Measurements from ENCODE around the gene ZGRF1.

Gene ZGRF1

DNA sequence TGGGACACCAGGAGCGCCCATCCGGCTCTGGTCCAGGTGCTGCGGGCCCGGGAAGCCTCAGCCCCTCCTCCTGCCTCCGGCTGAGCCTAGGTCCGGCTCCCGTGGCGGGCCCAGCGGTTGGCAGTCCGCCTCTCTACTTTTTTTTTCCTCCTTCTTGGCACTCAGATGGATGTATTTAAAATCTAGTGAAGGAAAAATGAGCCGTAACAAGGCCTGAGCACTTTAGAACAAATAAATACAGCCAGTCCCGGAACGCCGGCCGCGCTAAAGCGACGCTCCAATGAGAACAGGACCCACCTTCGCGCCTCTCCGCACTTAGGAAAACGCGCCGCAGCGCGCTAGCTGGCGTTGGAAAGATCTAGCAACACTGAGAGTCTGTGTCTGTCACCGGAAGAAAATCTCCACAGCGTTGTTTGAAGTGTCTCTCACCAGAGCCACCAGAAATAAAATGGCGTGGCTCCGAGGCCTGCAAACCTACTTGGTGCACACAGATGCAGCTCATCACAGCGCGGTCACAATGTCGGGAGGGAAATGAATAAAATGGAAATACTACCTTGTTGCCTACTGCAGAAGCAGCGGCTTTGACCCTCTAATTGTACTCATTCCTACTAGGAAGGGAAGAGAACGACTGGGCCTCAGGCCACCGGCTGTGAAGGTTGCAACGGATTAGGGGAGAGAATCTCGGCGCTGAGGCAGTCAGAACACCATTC lies 125.5 kb downstream of the ZGRF1 start:
- no peak for DNase-seq (ENCODE audit: low read depth)
- in situ Hi-C loops (cut with HindIII; ENCODE audit: low sequenced_read_pairs), result no loop called here
- TF ChIP-seq, protein P1, sequence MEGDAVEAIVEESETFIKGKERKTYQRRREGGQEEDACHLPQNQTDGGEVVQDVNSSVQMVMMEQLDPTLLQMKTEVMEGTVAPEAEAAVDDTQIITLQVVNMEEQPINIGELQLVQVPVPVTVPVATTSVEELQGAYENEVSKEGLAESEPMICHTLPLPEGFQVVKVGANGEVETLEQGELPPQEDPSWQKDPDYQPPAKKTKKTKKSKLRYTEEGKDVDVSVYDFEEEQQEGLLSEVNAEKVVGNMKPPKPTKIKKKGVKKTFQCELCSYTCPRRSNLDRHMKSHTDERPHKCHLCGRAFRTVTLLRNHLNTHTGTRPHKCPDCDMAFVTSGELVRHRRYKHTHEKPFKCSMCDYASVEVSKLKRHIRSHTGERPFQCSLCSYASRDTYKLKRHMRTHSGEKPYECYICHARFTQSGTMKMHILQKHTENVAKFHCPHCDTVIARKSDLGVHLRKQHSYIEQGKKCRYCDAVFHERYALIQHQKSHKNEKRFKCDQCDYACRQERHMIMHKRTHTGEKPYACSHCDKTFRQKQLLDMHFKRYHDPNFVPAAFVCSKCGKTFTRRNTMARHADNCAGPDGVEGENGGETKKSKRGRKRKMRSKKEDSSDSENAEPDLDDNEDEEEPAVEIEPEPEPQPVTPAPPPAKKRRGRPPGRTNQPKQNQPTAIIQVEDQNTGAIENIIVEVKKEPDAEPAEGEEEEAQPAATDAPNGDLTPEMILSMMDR (IDR thresholded peaks at IDR 0.05; ENCODE audit: low read depth, low read length, missing control alignments), result no peak
- no peak overlapping the region for H3K4me3 ChIP-seq (ENCODE audit: low read depth, low read length)

DNA sequence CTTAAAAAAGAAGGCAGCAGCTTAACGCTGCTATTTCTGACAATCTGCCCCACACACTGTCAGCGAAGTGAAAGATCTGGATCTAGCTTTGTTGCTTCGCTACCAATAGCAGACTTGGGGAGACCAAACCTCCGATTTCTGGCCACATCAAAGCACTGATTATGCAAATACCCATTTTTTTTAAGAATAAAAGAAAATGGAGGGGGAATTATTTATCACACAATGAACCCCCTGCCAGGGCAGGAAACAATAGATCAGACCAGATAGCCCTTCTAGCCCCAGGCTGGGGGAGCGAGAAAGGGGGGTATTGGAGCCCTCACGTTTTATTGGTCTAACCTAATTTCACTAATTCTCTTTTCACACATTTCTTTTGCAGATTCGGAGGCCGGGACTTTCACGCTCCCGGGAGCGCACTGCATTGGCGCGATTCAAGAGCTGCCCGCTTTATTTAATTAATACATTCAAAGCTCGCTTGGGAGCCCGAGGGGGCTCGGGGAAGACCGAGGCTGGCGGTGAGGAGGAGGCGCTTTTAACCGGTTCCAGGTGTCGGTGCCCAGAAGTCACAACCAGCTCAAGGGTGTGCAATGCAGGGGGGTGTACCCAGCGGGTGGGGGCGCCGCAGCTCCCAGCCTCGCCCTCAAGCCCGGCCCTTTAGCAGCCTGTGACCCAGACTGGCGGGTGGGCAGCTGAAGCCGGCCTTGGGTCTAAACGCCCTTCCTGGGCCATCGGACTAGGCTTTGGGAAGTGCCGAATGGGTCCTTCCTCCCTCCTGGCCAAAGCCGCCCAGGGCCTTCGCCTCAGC lies 126.2 kb downstream of the ZGRF1 start:
- TF ChIP-seq, protein P1 (IDR thresholded peaks at IDR 0.05; ENCODE audit: low read depth, low read length, missing control alignments), result no peak
- no peak for DNase-seq (ENCODE audit: low read depth)
- in situ Hi-C loops (cut with HindIII; ENCODE audit: low sequenced_read_pairs), result no loop called here
- peak overlapping the region; percentile 20 for H3K4me3 ChIP-seq (ENCODE audit: low read depth, low read length)

DNA sequence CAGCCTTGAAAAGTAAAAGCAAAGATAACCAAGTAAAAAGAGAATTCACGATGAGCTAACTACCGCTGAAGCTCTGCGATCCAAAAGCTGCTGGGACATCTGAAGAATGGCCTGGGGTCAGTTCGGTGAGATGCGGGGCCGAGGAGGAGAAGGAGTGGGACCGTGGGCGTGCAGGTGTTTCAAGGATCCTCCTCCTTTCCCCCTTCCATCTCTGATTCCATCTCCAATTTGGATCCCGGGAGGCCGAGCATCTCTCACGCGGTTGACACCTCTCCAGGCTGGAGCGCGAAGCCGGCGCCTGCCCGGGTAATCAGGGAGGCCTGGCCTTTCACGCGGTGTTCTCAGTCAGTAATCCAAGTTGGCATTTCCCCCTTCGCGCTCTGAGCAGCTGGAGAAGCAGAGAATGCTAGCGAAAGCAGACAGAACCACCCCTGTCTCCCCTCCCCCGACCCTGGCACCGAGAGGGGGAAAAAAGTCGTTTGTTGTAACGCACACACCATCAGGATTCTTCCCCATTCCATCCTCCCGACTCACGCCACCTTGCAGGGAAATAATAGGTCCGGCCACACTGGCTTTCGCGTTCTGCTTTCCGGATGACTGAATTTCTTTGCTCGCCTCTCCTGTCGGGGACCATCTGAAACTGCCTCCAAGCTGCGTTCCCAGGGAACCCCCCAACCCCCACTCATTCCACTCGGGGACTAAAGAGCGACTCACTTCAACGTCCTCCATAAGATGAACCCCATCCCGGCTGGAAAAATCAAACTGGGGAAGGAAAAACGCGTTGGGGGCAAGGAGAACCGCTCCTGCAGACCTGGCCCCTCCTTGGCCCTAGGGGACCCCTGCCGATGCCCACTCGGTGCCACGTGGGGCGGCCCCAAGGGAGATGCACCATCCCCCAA lies 127.2 kb downstream of the ZGRF1 start:
- TF ChIP-seq, protein P1 (IDR thresholded peaks at IDR 0.05; ENCODE audit: low read depth, low read length, missing control alignments), result no peak
- DNase-seq (ENCODE audit: low read depth), result no peak
- H3K4me3 ChIP-seq (ENCODE audit: low read depth, low read length), result peak overlapping the region; percentile 2
- in situ Hi-C loops (cut with HindIII; ENCODE audit: low sequenced_read_pairs), result no loop called here

DNA sequence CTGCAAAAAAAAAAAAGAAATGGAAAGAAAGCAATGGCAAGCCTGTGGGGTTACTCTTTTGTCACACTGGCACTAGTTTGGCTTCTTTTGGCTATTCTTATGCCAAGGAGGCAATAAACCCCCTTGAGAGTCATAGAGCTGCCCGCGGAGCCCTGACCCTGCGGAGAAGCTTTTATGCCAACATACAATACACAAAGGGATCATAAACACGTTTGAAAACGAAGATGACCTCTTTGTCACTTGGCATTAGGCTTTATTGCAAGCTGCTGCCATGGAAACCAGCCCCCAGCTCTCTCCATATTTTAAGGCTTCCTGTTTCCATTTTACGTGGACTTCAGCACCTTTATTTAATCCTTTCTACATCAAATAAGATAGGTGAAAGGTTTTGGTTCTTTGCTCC lies 128.4 kb downstream of the ZGRF1 start:
- in situ Hi-C loops (cut with HindIII; ENCODE audit: low sequenced_read_pairs), result no loop called here
- TF ChIP-seq, protein P1 (IDR thresholded peaks at IDR 0.05; ENCODE audit: low read depth, low read length, missing control alignments), result no peak
- DNase-seq (ENCODE audit: low read depth), result no peak
- no peak overlapping the region for H3K4me3 ChIP-seq (ENCODE audit: low read depth, low read length)

DNA sequence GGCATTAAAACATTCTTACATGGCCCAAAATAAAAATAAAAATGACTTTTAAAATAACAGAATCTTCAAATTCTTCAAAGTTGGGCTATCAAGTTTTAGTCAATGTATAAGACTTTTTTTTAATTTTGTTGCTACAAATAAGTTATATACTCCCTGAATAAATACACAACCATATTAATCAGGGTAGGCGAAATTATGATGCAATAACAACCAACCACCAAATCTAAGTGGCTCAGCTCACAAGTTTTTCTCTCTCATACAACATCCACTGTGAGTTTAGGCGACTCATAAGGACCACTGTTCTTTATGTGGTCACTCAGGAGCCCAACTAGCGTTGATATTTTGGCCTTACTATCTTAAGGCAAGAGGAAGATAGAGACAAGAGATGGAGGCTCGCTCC lies 131.9 kb downstream of the ZGRF1 start:
- no peak overlapping the region for H3K4me3 ChIP-seq (ENCODE audit: low read depth, low read length)
- TF ChIP-seq, protein P1 (IDR thresholded peaks at IDR 0.05; ENCODE audit: low read depth, low read length, missing control alignments), result no peak
- in situ Hi-C loops (cut with HindIII; ENCODE audit: low sequenced_read_pairs), result no loop called here
- DNase-seq (ENCODE audit: low read depth), result no peak

DNA sequence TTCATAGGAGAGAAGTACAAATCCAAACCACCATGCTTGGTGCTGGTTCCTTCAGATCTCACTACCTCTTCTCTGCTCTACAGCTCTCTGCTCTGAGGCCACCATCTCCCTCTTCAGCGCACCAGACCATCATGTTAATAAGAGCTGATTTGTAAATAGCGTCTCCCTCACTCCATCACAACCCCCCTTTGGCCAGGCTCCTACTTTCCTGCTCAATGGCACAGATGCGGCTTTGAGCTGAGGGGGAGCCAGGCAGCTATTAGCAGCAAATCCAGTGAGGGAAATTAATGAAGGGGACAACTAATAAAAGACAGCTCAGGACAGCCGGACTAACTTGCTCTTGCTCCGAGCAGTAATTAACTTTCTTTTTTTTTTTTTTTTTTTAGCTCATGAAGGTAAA lies 133.8 kb downstream of the ZGRF1 start:
- in situ Hi-C loops (cut with HindIII; ENCODE audit: low sequenced_read_pairs), result no loop called here
- H3K4me3 ChIP-seq (ENCODE audit: low read depth, low read length), result no peak overlapping the region
- TF ChIP-seq, protein P1 (IDR thresholded peaks at IDR 0.05; ENCODE audit: low read depth, low read length, missing control alignments), result no peak
- no peak for DNase-seq (ENCODE audit: low read depth)
